BJ (cell line): Measurements from ENCODE around the gene TYMP. TPM values are rescaled to one million over a fixed set of nuclear protein-coding genes. Genes with fewer than 3 reads are reported as not detected.

Experiments used
- CTCF ChIA-PET: fragments of 350-600 bp; formaldehyde crosslinking; extraction: SDS; loops from one replicate; lab custom pipeline; 2021; ENCODE audit warnings: antibody characterized with exemption, inconsistent platforms; lab: Yijun Ruan, JAX
- POLR2A ChIA-PET: fragments of 300-600 bp; sonication (Branson Sonifier 250); formaldehyde crosslinking; extraction: SDS; loops from one replicate; lab custom pipeline; 2021; ENCODE audit warnings: antibody characterized with exemption; lab: Charles Lee
- DNase-seq: peaks from one replicate; pipeline ENCODE4 v3.0.0-alpha.2; 2011; ENCODE audit warnings: low read depth
- H3K27me3 ChIP-seq: 2 replicates; pipeline ENCODE4 v1.6.0; 2011; ENCODE audit warnings: low read length; ENCODE audit not compliant: control insufficient read depth, insufficient read depth
- H3K36me3 ChIP-seq: 2 replicates; pipeline ENCODE4 v1.5.1; 2011; ENCODE audit warnings: low read length; ENCODE audit not compliant: control insufficient read depth, insufficient read depth
- H3K4me3 ChIP-seq: 2 replicates; pipeline ENCODE4 v1.5.1; 2011; ENCODE audit warnings: low read depth, mild to moderate bottlenecking, control low read depth, low read length
- CTCF ChIP-seq: IDR thresholded peaks from 2 replicates; pipeline ENCODE4 v1.5.1; 2011; ENCODE audit warnings: low read depth, mild to moderate bottlenecking, control low read depth, inconsistent platforms, low read length, moderate library complexity; ENCODE audit not compliant: insufficient read depth
- polyA plus RNA-seq: library from polyadenylated mRNA; depleted of rRNA; stranded (reverse); fragments of >200 nt; gene quantifications from 2 replicates; pipeline ENCODE4 v1.2.3, GENCODE V29; 2011

Gene TYMP
- polyA plus RNA-seq, 1 experiment: 20.6 TPM

- DNase-seq: no peak
- TF ChIP-seq CTCF: no peak
- POLR2A ChIA-PET: no interaction called here
- H3K36me3 ChIP-seq: peaks cover 27% of the 10 kb centered on the region
- peak overlapping the region; percentile 99 for H3K4me3 ChIP-seq
- H3K27me3 ChIP-seq: no peaks in the 10 kb centered on the region
- CTCF ChIA-PET: interaction anchor here (1.1 to 3.1 kb wide), 3 partner anchors 9 to 165 kb away, joined by 3 to 13 read pairs (median 10); partner anchors contain the start of gene SCO2
These were observed 23.0 kb downstream of the TYMP start for GRCh38 chr22:50506611-50507420.

- Histone ChIP-seq H3K27me3 (no peaks in the 10 kb centered on the region), H3K36me3 (peaks cover 27% of the 10 kb centered on the region), H3K4me3 (peak overlapping the region; percentile 99)
- CTCF ChIA-PET: interaction anchor here (3.1 kb wide), 1 partner anchor 9 kb away, joined by 13 read pairs; no protein-coding TSS in a partner anchor
- no peak for TF ChIP-seq CTCF
- POLR2A ChIA-PET: no interaction called here
- DNase-seq: no peak
These were observed 23.8 kb downstream of the TYMP start for GRCh38 chr22:50505776-50506610.

GRCh38 chr22:50505276-50505775 lies 24.5 kb downstream of the TYMP start:
- ChIA-PET POLR2A (no interaction called here), CTCF (interaction anchor here (3.1 kb wide), 1 partner anchor 8 kb away, joined by 13 read pairs; no protein-coding TSS in a partner anchor)
- no peak for DNase-seq
- no peak for TF ChIP-seq CTCF
- Histone ChIP-seq H3K36me3 (peaks cover 27% of the 10 kb centered on the region), H3K4me3 (no peak overlapping the region), H3K27me3 (no peaks in the 10 kb centered on the region)

- DNase-seq: no peak
- Histone ChIP-seq H3K4me3 (no peak overlapping the region), H3K27me3 (no peaks in the 10 kb centered on the region), H3K36me3 (peaks cover 27% of the 10 kb centered on the region)
- POLR2A ChIA-PET: no interaction called here
- no peak for TF ChIP-seq CTCF
- CTCF ChIA-PET: no interaction called here
These were observed 25.2 kb downstream of the TYMP start for GRCh38 chr22:50504369-50505211.
